Psoas muscle (tissue), 8 donors: ENCODE data around the gene PAQR4. TPM values are rescaled to one million over a fixed set of nuclear protein-coding genes. Genes with fewer than 3 reads are reported as not detected.

Experiments used
- ATAC-seq, 4 donors: fragments of 200-7000 bp; cut with Tn5 transposase; one replicate each; pipeline ENCODE4 v1.9.1; 2020; ENCODE audit warnings: moderate library complexity in 3 of 4, mild to moderate bottlenecking in 2 of 4
- DNase-seq, 2 donors: peaks; one replicate each; pipeline ENCODE4 v3.0.0-alpha.2; 2020
- H3K27ac ChIP-seq: fragments of 200-600 bp; one replicate; pipeline ENCODE4 v1.8.0; 2022
- H3K27me3 ChIP-seq, 3 donors: fragments of 200-600 bp in 1 of 3; one replicate each; pipeline versions ENCODE4 v1.6.1 to v1.8.0; 2013 to 2022; ENCODE audit warnings: low read length in 2 of 3, mild to moderate bottlenecking in 2 of 3, moderate library complexity in 1 of 3; ENCODE audit not compliant: insufficient read depth in 3 of 3
- H3K36me3 ChIP-seq, 2 donors: fragments of 200-600 bp in 1 of 2; one replicate each; pipeline versions ENCODE4 v1.6.1 to v1.8.0; 2013 to 2022; ENCODE audit warnings: low read depth in 1 of 2, mild to moderate bottlenecking in 1 of 2, moderate library complexity in 1 of 2; ENCODE audit not compliant: insufficient read depth in 1 of 2
- H3K4me1 ChIP-seq: fragments of 200-600 bp; one replicate; pipeline ENCODE4 v1.8.0; 2022
- H3K4me3 ChIP-seq: fragments of 200-600 bp; one replicate; pipeline ENCODE4 v1.8.0; 2022; ENCODE audit warnings: mild to moderate bottlenecking
- H3K9me3 ChIP-seq: fragments of 200-600 bp; one replicate; pipeline ENCODE4 v1.8.0; 2022
- WGBS, 3 donors: extraction: QIAGEN DNeasy Blood & Tissue Kit; methylation state at CpG; one replicate each; pipeline versions ENCODE4 v1.1.6 to v1.1.7; 2013; 5-methylcytosine and 5-hydroxymethylcytosine counted together
- intact Hi-C, 2 donors: fragments of 100-400 bp; cut with DNase I; formaldehyde crosslinking; loops; one replicate each; pipeline versions ENCODE4 v1.11.0 to v1.14.2; 2022
- polyA plus RNA-seq, 3 donors: library from polyadenylated mRNA; stranded (reverse); fragments of 200-250 nt; gene quantifications; one replicate each; pipeline ENCODE4 v1.2.3, GENCODE V29; 2013
- total RNA-seq, 4 donors: library from RNA; stranded (reverse); fragmentation: NEBNext Ultra II Directional in 2 of 4; extraction: Animal tissue kit (Norgen Biotek cat#: 25700) in 2 of 4; gene quantifications; one replicate each; pipeline versions ENCODE4 v1.2.1 to v1.2.4, GENCODE V29; 2021 to 2023
- TF ChIP-seq, protein P1 (sequence below): fragments of 200-600 bp; IDR thresholded peaks from one replicate; pipeline ENCODE4 v1.8.0; 2022; ENCODE audit warnings: antibody characterized with exemption
- donor health status: healthy with polysubstance abuse.
- donor health status: DM: no; HTN: no; CAD: no; lungs with moderate emphysema.
- donor health status: Bipolar disorder and iron deficiency.
- donor health status: healthy.
- donor health status: DM: yes; HTN: yes; CAD: no.
- donor health status: DM: no; HTN: no; CAD: no.
- donor health status: DM: no; HTN: no; CAD: no.
- donor health status: DM: yes; HTN: yes; CAD: no.

The PAQR4 gene
- total and polyA plus RNA-seq, 7 donors = 4.6 to 26.1 (median 12.3) TPM

DNA sequence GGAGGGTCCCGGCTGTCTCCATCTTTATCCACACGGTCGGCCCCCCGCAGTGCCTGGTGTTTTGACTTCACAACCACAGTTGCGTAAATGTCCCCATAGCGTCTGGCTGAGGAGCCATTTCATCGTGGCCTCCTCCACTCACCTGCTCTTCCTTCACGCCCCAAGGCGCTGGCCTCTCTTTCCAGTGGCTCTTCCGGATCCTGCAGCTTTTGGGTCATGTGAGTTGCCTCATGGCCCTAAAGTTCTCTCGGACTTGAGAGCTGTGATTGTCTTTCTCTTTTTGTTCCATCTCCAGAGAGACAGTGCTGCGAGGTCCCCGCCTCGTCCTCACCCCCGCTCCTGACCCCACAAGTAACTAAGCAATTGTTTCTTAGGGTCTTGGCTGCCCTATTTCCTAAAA is 34.7 kb upstream of the PAQR4 start:
- H3K36me3 ChIP-seq = peaks cover 4 to 92% of the 10 kb centered on the region in 2 donors
- 82 to 89% (median 87%) methylated on average over 15 of the region's 15 CpGs for WGBS, 3 donors
- H3K9me3 ChIP-seq = no peaks in the 10 kb centered on the region
- intact Hi-C loops = no loop called here
- DNase-seq (no peak), ATAC-seq (no peak)
- H3K27me3 ChIP-seq = no peaks in the 10 kb centered on the region
- TF ChIP-seq, protein P1, sequence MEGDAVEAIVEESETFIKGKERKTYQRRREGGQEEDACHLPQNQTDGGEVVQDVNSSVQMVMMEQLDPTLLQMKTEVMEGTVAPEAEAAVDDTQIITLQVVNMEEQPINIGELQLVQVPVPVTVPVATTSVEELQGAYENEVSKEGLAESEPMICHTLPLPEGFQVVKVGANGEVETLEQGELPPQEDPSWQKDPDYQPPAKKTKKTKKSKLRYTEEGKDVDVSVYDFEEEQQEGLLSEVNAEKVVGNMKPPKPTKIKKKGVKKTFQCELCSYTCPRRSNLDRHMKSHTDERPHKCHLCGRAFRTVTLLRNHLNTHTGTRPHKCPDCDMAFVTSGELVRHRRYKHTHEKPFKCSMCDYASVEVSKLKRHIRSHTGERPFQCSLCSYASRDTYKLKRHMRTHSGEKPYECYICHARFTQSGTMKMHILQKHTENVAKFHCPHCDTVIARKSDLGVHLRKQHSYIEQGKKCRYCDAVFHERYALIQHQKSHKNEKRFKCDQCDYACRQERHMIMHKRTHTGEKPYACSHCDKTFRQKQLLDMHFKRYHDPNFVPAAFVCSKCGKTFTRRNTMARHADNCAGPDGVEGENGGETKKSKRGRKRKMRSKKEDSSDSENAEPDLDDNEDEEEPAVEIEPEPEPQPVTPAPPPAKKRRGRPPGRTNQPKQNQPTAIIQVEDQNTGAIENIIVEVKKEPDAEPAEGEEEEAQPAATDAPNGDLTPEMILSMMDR = no peak
- H3K4me1 ChIP-seq = no peaks in the 10 kb centered on the region
- H3K4me3 ChIP-seq = no peak overlapping the region
- no peak overlapping the region for H3K27ac ChIP-seq

DNA sequence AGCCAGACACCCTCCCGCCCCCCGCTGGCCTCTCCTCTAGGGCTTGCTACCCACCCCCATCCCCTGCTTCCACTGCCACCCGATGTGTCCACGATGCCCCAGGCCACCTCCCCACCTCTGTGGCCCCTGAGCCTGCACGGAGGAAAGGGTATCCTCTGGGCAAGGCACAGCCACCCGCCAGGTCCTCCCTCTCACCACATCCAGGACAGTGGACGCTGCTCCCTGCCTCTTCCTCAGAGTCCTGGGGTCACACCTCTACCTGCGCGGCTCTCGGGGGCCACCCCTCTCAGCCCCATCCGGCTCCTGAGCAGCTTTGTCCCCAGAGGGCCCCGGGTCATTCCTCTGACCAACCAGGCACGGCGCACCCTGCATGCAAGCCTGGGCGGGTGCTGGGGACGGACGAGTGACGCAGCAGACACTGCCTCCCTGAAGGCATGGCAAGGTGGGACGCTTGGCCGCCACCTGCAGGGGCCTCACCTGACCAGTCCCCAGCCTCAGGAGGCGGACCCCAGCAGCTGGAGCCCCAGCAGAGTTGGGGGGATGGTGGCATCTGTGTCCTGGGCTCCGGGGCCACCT is 32.6 kb upstream of the PAQR4 start:
- TF ChIP-seq, protein P1 = no peak
- Histone ChIP-seq H3K9me3 (no peaks in the 10 kb centered on the region), H3K4me3 (no peak overlapping the region), H3K27me3 (no peaks in the 10 kb centered on the region), H3K27ac (no peak overlapping the region), H3K36me3 (peaks cover 4 to 92% of the 10 kb centered on the region in 2 donors), H3K4me1 (no peaks in the 10 kb centered on the region)
- intact Hi-C loops = no loop called here
- ATAC-seq (no peak), DNase-seq (no peak)
- WGBS, 3 donors = 91 to 94% (median 91%) methylated on average over 22 of the region's 22 CpGs

DNA sequence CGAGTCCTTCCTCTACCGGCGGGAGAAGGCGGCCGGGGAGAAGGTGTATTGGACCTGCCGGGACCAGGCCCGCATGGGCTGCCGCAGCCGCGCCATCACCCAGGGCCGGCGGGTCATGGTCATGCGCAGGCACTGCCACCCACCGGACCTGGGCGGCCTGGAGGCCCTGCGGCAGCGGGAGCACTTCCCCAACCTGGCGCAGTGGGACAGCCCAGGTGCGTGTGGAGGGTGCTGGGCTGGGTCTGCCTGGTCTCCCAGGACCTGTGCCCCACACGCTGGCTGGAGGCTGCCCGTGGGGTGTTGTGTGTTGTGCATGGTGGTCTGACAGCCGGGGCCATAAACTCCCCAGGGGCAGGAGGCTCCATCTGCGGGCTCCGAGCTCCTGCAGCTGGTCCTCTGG is 32.0 kb upstream of the PAQR4 start:
- ATAC-seq (no peak), DNase-seq (no peak)
- H3K36me3 ChIP-seq = peaks cover 4 to 95% of the 10 kb centered on the region in 2 donors
- H3K4me3 ChIP-seq = no peak overlapping the region
- TF ChIP-seq, protein P1 = no peak
- H3K9me3 ChIP-seq = no peaks in the 10 kb centered on the region
- H3K27me3 ChIP-seq = no peaks in the 10 kb centered on the region
- 86 to 90% (median 87%) methylated on average over 20 to 24 of the region's 24 CpGs for WGBS, 3 donors
- H3K27ac ChIP-seq = no peak overlapping the region
- intact Hi-C loops = no loop called here
- H3K4me1 ChIP-seq = no peaks in the 10 kb centered on the region

DNA sequence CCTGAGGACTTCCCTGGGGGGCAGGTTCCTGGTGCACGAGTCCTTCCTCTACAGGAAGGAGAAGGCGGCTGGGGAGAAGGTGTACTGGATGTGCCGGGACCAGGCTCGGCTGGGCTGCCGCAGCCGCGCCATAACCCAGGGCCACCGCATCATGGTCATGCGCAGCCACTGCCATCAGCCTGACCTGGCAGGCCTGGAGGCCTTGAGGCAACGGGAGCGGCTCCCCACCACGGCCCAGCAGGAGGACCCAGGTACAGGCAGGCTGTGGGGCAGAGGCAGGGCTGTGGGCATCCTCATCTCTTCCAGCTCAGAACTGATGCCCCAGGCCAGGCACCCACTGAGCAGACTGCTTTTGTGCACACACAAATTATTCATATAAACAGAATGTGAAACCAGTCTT is 30.9 kb upstream of the PAQR4 start:
- DNase-seq = no peak
- H3K27ac ChIP-seq = no peak overlapping the region
- H3K9me3 ChIP-seq = no peaks in the 10 kb centered on the region
- no peak for ATAC-seq
- peaks cover 4 to 93% of the 10 kb centered on the region in 2 donors for H3K36me3 ChIP-seq
- WGBS, 3 donors = 94 to 95% (median 95%) methylated on average over 11 to 12 of the region's 12 CpGs
- H3K4me1 ChIP-seq = no peaks in the 10 kb centered on the region
- no peaks in the 10 kb centered on the region for H3K27me3 ChIP-seq
- intact Hi-C loops = no loop called here
- no peak overlapping the region for H3K4me3 ChIP-seq
- TF ChIP-seq, protein P1 = no peak

DNA sequence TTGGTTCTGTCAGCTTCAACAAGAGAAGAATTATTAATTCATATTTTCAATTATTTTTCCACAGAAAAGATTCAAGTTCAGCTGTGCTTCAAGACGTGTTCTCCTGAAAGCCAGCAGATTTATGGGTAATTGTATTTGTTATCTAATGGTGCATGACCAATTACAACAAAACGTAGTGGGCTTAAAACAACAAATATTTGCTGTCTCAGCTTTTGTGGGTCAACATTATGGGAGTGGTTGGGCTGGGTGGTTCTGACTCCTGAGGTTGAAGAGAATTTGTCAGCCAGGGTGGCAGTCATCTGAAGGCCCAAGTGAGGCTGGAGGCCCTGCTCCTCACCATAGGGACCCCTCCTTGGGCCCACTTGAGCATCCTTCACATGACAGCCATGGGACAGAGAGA is 29.2 kb upstream of the PAQR4 start:
- Histone ChIP-seq H3K27ac (no peak overlapping the region), H3K4me3 (no peak overlapping the region), H3K36me3 (peaks cover 6 to 94% of the 10 kb centered on the region in 2 donors), H3K4me1 (no peaks in the 10 kb centered on the region), H3K27me3 (no peaks in the 10 kb centered on the region), H3K9me3 (no peaks in the 10 kb centered on the region)
- TF ChIP-seq, protein P1 = no peak
- intact Hi-C loops = no loop called here
- DNase-seq (no peak), ATAC-seq (no peak)
- 65 to 75% (median 75%) methylated on average over 2 of the region's 2 CpGs for WGBS, 3 donors
